Measurements from ENCODE around the gene LCN6.

LCN6 gene

DNA sequence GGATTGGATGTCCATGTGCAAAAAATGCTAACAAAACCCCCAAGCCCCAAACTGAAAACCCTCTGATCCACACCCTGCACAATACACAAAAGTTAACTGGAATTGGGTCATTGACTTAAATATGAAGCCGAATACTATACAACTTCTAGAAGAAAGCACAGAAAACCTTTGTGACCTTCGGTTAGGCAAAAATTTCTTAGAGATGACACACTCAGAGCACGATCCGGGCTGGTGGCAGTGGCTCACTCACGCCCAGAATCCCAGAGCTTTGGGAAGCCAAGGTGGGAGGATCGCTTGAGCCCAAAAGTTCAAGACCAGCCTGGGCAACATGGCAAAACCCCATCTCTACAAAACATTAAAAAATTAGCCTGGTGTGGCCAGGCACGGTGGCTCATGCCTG is 37.8 kb downstream of the LCN6 start:
- no peak overlapping the region for H3K4me3 ChIP-seq (ENCODE audit: insufficient read depth, low read length, poor library complexity, severe bottlenecking)
- TF ChIP-seq, protein P1, sequence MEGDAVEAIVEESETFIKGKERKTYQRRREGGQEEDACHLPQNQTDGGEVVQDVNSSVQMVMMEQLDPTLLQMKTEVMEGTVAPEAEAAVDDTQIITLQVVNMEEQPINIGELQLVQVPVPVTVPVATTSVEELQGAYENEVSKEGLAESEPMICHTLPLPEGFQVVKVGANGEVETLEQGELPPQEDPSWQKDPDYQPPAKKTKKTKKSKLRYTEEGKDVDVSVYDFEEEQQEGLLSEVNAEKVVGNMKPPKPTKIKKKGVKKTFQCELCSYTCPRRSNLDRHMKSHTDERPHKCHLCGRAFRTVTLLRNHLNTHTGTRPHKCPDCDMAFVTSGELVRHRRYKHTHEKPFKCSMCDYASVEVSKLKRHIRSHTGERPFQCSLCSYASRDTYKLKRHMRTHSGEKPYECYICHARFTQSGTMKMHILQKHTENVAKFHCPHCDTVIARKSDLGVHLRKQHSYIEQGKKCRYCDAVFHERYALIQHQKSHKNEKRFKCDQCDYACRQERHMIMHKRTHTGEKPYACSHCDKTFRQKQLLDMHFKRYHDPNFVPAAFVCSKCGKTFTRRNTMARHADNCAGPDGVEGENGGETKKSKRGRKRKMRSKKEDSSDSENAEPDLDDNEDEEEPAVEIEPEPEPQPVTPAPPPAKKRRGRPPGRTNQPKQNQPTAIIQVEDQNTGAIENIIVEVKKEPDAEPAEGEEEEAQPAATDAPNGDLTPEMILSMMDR (IDR thresholded peaks at IDR 0.05; ENCODE audit: insufficient read depth, low read length, poor library complexity, severe bottlenecking), result no peak
- no peak for TF ChIP-seq EZH2phosphoT487 (conservative IDR thresholded peaks at IDR 0.05; ENCODE audit: low read length)

DNA sequence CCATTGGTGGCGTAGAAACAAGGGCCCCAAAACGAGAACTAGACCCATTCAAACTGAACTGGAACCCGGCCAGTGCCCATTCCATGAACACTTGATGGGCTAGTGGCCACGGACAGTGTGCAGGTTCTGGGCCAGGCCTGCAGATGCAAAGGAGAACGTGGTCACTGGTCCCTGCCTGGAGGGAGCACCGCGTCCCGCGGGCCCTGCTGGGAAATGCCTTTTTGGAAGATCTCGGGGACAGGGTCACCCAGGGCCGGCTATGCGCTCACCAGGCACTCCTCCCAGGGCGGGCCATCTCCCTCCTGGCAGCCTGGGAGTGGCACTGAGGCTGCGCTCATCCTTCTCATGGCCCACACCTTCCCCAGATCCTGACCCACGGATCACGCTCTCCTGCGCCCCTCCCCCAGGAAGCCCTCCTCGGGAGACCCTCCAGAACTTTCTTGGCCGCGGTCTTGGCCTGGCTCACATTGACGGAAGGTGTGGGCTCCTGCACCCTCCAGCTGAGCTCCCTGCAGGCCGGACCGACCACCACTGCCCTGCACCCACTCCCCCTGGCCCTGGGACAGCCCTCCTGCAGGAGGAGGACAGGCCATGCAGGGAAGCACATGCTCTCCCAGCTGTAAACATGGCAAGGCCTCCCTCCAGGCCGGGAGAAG is 38.7 kb downstream of the LCN6 start:
- H3K9me3 ChIP-seq (ENCODE audit: insufficient read depth, low read length), result no peaks in the 10 kb centered on the region
- no peak overlapping the region for H3K4me2 ChIP-seq (ENCODE audit: low read depth, low read length, poor library complexity, severe bottlenecking)
- TF ChIP-seq, protein P1 (IDR thresholded peaks at IDR 0.05; ENCODE audit: insufficient read depth, low read length, poor library complexity, severe bottlenecking), result no peak
- TF ChIP-seq EZH2phosphoT487 (conservative IDR thresholded peaks at IDR 0.05; ENCODE audit: low read length), result no peak
- no peaks in the 10 kb centered on the region for H4K20me1 ChIP-seq (ENCODE audit: low read depth, low read length)
- no peaks in the 10 kb centered on the region for H3K27me3 ChIP-seq (ENCODE audit: low read length)
- no peak overlapping the region for H3K9ac ChIP-seq (ENCODE audit: low read length)
- H3F3A ChIP-seq (ENCODE audit: insufficient read depth), result no peaks in the 10 kb centered on the region
- no peaks in the 10 kb centered on the region for H3K9me2 ChIP-seq (replicated peaks; ENCODE audit: insufficient read depth, low read length)
- H3K27ac ChIP-seq (ENCODE audit: low read depth, low read length), result no peak overlapping the region
- H3K79me2 ChIP-seq (ENCODE audit: insufficient read depth, low read length), result no peaks in the 10 kb centered on the region
- no peak overlapping the region for H3K4me3 ChIP-seq (ENCODE audit: insufficient read depth, low read length, poor library complexity, severe bottlenecking)
- no peak overlapping the region for H2AFZ ChIP-seq (ENCODE audit: low read depth, low read length, severe bottlenecking)
- no peaks in the 10 kb centered on the region for H3K36me3 ChIP-seq (ENCODE audit: low read length)

More for the DNA sequence above, 37.8 kb downstream of the LCN6 start:
- no peaks in the 10 kb centered on the region for H3K9me2 ChIP-seq (replicated peaks; ENCODE audit: insufficient read depth, low read length)
- no peaks in the 10 kb centered on the region for H3K36me3 ChIP-seq (ENCODE audit: low read length)
- no peaks in the 10 kb centered on the region for H4K20me1 ChIP-seq (ENCODE audit: low read depth, low read length)
- H3K79me2 ChIP-seq (ENCODE audit: insufficient read depth, low read length), result no peaks in the 10 kb centered on the region
- no peaks in the 10 kb centered on the region for H3K27me3 ChIP-seq (ENCODE audit: low read length)
- H3K4me2 ChIP-seq (ENCODE audit: low read depth, low read length, poor library complexity, severe bottlenecking), result no peak overlapping the region
- no peak overlapping the region for H3K27ac ChIP-seq (ENCODE audit: low read depth, low read length)
- H3K9ac ChIP-seq (ENCODE audit: low read length), result no peak overlapping the region
- no peaks in the 10 kb centered on the region for H3K9me3 ChIP-seq (ENCODE audit: insufficient read depth, low read length)
- H2AFZ ChIP-seq (ENCODE audit: low read depth, low read length, severe bottlenecking), result no peak overlapping the region
- H3F3A ChIP-seq (ENCODE audit: insufficient read depth), result no peaks in the 10 kb centered on the region

DNA sequence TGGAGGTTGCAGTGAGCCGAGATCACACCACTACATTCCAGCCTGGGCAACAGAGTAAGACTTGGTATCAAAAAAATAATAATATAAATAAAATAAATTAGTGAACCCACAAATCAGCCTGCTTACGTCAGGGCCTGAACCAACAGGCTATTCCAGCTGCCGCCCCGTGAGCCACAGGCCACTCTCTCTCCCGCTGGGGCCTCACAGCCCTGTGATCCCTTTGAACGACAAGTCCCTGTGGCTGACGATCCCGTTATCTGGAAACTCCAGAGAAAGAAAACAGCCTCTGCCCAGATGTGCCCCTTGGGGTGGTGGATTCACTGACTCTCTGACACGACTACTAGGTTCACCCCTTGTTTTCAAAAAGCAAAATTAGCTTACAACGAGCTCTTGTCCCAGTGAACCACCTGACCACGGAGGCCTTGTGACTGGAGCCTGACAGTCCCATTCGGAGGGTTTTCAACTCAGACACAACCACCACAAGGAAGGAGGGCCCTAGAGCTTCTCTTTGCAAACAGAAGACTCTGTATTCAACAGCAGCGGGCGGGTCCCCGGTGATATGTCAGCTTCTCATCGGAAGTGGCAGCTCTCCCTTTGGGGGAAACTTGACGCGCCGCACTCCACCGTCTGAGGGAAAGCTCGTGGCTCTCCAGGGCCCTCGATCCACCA is 40.3 kb downstream of the LCN6 start:
- no peak for TF ChIP-seq EZH2phosphoT487 (conservative IDR thresholded peaks at IDR 0.05; ENCODE audit: low read length)
- TF ChIP-seq, protein P1 (IDR thresholded peaks at IDR 0.05; ENCODE audit: insufficient read depth, low read length, poor library complexity, severe bottlenecking), result no peak
- Histone ChIP-seq H3K79me2 (ENCODE audit: insufficient read depth, low read length) (no peaks in the 10 kb centered on the region), H3K4me3 (ENCODE audit: insufficient read depth, low read length, poor library complexity, severe bottlenecking) (no peak overlapping the region), H3K9ac (ENCODE audit: low read length) (no peak overlapping the region), H3K36me3 (ENCODE audit: low read length) (no peaks in the 10 kb centered on the region), H3K27me3 (ENCODE audit: low read length) (no peaks in the 10 kb centered on the region), H3K9me3 (ENCODE audit: insufficient read depth, low read length) (no peaks in the 10 kb centered on the region), H3K9me2 (replicated peaks; ENCODE audit: insufficient read depth, low read length) (no peaks in the 10 kb centered on the region), H4K20me1 (ENCODE audit: low read depth, low read length) (no peaks in the 10 kb centered on the region), H3F3A (ENCODE audit: insufficient read depth) (no peaks in the 10 kb centered on the region), H3K4me2 (ENCODE audit: low read depth, low read length, poor library complexity, severe bottlenecking) (no peak overlapping the region), H3K27ac (ENCODE audit: low read depth, low read length) (no peak overlapping the region), H2AFZ (ENCODE audit: low read depth, low read length, severe bottlenecking) (no peak overlapping the region)

Data from SU-DHL-6 (cell line).